D721Med (cell line): ENCODE results near the gene SPIRE1.

Experiments used
- DNase-seq: peaks from one replicate; pipeline ENCODE4 v3.0.0; 2011; ENCODE audit warnings: low spot score; ENCODE audit not compliant: insufficient read length
- FAIRE-seq: peaks from 2 replicates; lab custom pipeline; 2011; peaks lifted over from hg19 to GRCh38; lab: Jason Lieb, UNC
- TF ChIP-seq, protein P1 (sequence below): IDR thresholded peaks from 2 replicates; pipeline ENCODE4 v1.5.1; 2012; ENCODE audit warnings: mild to moderate bottlenecking, control low read depth; ENCODE audit not compliant: insufficient read depth; ENCODE audit errors: missing control alignments

Gene SPIRE1

DNA sequence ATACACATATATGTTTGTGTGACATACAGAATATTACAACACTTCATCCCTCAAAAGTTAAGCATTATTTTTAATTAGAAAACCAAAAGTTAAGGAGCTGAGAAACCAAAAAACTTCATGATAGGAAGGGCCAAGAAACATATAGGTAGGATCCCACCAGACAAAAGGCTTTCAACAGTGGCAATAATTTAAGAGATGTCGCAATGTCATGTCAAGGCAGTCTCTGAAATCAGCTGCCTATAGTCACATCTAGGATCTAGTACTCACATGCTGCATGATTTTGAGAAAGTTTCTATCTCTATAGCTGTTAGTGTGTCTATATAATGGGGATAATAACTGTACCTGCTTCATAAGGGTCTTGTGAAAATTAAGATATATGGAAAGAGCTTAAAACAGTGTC lies 72.7 kb downstream of the SPIRE1 start:
- no peak for FAIRE-seq
- TF ChIP-seq, protein P1, sequence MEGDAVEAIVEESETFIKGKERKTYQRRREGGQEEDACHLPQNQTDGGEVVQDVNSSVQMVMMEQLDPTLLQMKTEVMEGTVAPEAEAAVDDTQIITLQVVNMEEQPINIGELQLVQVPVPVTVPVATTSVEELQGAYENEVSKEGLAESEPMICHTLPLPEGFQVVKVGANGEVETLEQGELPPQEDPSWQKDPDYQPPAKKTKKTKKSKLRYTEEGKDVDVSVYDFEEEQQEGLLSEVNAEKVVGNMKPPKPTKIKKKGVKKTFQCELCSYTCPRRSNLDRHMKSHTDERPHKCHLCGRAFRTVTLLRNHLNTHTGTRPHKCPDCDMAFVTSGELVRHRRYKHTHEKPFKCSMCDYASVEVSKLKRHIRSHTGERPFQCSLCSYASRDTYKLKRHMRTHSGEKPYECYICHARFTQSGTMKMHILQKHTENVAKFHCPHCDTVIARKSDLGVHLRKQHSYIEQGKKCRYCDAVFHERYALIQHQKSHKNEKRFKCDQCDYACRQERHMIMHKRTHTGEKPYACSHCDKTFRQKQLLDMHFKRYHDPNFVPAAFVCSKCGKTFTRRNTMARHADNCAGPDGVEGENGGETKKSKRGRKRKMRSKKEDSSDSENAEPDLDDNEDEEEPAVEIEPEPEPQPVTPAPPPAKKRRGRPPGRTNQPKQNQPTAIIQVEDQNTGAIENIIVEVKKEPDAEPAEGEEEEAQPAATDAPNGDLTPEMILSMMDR: no peak
- DNase-seq: no peak

DNA sequence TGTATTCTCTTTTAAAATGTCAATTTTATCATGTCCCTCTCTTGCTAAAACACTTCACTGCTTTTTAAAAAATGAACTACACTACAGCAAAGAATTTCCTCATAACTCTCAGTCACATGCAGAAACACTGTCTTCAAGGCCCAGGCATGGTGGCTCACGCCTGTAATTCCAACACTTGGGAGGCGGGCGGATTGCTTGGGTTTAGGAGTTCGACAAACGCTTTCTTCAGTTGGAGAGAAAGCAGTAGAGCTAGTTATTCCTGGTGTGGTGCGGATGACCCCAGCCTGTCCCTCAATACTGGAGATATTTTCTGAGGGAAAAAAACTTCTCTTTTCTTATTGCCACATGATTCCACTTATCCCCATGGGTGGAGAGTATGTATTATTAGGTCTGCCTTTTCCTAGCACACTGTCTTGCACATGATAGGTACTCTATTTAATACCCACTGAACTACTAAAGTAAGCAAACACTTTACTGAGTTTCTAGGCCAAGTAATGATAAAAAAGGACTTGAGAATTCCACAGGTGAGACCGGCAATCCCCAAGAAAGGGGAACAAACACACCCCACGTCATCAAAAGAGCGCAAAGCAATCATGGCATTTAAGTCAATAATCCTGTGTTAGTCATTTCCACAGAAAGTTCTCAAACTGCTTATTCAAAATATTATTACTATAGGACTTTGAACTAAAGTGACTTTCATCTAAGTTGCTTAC lies 77.1 kb downstream of the SPIRE1 start:
- DNase-seq (no peak), FAIRE-seq (no peak)
- TF ChIP-seq, protein P1: no peak

DNA sequence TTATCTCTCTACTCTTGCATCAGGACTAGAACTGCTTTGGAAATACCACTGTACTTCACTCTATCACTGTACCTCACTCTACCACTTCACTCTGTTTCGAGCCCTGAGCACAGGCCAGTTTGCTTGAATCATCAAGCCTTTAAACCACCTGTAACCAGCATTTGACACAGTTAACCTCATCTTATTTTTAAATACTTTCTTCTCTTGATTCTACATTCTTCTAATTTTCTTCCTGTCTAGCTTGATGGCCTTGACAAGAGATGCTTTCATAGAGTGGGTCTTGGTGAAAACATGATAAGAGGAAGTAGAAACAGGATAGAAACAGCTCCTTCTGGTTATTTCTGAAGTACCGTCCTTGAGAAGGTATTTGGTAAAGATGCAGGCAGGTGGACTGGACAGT lies 78.1 kb downstream of the SPIRE1 start:
- DNase-seq: no peak
- FAIRE-seq: no peak
- TF ChIP-seq, protein P1: no peak

DNA sequence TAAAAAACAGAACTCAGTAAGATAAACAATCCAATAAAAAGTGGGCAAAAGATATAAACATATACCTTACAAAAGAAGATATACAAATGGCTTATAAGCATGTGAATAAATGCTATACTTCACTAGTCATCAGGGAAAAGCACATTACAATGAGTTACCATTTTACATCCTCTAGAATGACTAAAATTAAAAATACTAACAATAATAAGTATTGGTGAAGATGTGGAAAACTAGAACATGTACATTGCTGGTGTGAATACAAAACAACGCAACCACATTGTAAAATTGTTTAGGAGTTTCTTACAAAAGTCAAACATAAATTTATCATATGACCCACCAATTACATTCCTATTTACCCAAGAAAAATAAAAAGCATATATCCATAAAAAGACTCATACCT lies 80.1 kb downstream of the SPIRE1 start:
- TF ChIP-seq, protein P1: no peak
- FAIRE-seq: peak; percentile 71
- no peak for DNase-seq

DNA sequence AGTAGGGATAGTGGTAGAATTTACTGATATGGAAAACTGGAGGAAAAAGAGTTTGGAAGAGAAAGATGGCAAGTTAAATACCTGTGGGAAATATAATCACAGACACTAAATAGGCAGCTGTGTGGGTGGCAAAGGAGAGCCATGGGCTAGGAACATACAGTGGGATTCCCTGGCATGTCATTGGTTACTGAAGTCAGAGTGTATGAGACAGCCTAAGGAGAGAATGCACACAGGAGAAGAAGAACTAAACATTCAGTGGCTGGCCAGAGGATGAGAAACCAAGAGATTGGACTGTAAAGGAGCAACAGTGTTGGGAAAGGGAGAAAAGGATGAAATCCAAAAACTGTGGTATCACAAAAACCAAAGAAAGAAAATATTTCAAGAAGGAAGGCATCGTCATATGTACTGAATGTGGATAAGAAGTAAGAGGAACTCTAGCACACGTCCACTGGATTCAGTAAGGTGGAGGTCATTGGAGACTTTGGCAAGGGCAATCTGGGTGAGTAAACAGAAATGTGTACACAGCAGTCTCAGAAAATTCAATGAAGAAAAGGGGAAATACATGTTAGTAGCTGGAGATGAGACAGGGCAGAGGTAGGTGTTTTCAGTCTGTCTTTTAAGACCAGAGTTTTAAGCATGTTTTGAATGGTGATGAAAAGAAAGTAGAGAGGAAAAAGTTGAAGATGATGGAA lies 83.3 kb downstream of the SPIRE1 start:
- TF ChIP-seq, protein P1: no peak
- DNase-seq (no peak), FAIRE-seq (no peak)

DNA sequence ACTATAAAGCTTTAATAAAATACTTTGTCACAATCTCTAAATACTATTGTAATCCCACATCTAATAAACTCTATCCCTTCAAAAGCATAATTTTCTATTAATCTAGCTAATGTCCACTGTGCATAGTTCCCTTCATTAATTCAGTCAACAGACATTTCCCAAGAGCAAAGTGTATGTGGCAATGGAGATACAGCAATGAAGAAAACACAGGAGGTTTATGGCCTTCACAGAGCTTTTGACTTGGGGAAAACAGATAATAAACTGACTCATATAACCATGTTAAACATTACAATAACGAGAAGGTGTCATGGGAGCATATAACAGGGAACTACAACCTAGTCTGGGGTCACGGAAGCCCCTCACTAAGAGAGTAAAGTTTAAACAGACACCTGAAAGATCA lies 86.3 kb downstream of the SPIRE1 start:
- TF ChIP-seq, protein P1: no peak
- DNase-seq (no peak), FAIRE-seq (no peak)

DNA sequence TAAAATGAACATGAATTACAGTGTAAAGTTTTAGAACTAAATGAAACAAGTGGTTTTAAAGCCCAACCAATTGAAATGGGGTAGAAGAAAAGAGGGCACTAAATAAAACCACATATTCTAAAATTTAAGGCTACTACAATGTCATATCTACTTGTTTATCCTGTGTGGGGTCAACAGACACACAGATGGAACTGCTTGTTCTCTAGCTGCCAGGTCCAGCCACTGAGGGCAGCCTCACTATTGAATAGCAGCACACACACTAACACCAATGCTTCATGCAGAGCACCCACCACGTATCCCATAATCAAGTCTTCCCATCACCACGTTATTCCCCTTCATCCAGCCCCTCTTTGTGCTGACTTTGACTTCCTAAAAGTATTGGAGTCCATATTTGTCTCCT lies 88.1 kb downstream of the SPIRE1 start:
- DNase-seq: no peak
- FAIRE-seq: no peak
- TF ChIP-seq, protein P1: no peak
